GM19023 (cell line): ENCODE results near the gene MUC22.

Experiments used
- ATAC-seq: cut with Tn5 transposase; IDR thresholded peaks from one replicate; pipeline ENCODE4 v1.9.1; 2021; ENCODE audit warnings: mild to moderate bottlenecking, moderate library complexity; ENCODE audit not compliant: unreplicated experiment

MUC22 gene

GRCh38 chr6:31074401-31074800 lies 64.1 kb downstream of the MUC22 start:
- no peak for ATAC-seq

DNA sequence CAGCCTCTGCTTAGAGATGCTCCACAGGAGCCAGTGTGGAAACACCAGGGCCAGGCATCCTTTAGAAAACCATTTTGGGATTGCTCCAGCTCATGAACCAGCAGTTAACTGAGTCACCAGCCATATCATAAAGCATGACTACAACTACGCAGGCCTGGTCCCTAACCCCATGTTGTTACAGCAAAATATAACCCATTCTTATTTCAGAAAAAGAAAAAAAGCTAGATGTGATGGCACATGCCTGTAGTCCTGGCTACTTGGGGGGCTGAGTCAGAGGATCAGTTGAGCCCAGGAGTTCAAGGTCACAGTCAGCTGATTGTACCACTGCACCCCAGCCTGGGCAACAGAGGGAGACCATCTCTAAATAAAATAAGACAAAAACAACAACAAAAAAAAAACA lies 65.3 kb downstream of the MUC22 start:
- no peak for ATAC-seq

DNA sequence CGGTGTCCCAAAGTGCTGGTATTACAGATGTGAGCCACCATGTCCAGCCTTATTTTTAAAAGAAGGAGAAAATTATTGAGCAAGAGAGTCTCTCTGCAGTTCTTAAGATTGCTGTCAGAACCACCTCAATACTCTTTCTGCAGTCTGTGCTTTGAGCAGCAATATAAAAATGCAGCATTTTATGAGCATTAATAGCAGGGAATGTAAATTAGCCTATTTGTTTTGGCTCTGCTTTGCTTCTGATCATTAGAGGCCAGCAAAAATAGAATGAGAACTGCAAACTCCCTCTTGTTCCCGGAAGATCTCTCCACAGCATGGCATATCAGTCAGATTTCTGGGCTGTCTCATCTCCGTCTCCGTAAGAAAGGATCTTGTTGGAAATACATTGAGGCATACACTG lies 66.3 kb downstream of the MUC22 start:
- ATAC-seq = no peak

DNA sequence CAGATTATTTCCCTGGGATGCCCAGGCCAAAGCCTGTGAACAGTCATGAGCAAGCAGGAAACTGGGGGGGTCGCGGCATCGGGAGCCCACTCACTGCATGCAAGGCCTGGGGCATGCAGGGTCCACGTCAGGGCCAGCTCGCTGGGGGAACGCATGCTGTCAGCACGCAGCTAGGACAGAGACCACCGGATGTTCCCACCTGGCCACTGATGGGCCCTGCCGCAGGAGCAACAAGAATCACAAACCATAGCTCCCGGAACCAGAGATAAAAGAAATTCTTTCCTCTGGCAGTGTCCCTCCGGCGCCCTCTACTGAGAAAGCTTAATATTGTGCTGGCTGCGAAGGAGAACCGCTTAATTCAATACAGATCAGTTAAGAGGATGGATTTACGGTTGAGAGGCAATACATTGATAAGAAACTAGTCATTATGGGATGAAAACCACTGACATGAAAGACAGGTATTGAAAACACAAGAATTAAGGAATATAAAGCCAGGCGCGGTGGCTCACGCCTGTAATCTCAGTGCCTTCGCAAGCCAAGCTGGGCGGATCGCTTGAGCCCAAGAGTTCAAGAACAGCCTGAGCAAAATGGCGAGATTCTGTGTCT lies 69.5 kb downstream of the MUC22 start:
- no peak for ATAC-seq

DNA sequence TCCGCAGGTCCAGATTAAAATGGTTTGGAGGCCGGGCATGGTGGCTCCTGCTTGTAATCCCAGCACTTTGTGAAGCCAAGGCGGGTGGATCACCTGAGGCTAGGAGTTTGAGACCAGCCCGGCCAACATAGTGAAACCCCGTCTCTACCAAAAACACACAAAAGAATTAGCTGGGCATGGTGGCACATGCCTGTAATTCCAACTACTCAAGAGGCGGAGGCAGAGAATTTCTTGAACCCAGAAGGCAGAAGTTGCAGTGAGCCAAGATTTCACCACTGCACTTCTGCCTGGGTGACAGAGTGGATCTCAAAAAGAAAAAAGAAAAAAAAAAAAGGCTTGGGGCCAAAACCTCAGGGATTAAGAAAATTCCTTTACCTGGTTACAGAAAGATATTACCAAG lies 71.6 kb downstream of the MUC22 start:
- no peak for ATAC-seq

- ATAC-seq = no peak
These were observed 73.6 kb downstream of the MUC22 start for GRCh38 chr6:31083742-31084354.
